A673 (cell line): ENCODE data around the gene C10orf143. TPM values are rescaled to one million over a fixed set of nuclear protein-coding genes. Genes with fewer than 3 reads are reported as not detected.

ENCODE experiments used
- BruUV-seq: library from RNA; stranded (reverse); fragments of 400-500 nt; replicated peaks from 2 replicates; lab custom pipeline; 2021; lab: Mats Ljungman, UMichigan
- CTCF ChIA-PET: fragments of 300-600 bp; sonication (Branson Sonifier 250); formaldehyde crosslinking; loops from one replicate; lab custom pipeline; 2022; ENCODE audit warnings: antibody characterized with exemption; lab: Charles Lee
- POLR2A ChIA-PET: fragments of 300-600 bp; sonication (Branson Sonifier 250); formaldehyde crosslinking; loops from one replicate; lab custom pipeline; 2022; ENCODE audit warnings: antibody characterized with exemption; ENCODE audit not compliant: low non-redundant PET; lab: Charles Lee
- DNase-seq: peaks from one replicate; pipeline ENCODE4 v3.0.0-alpha.2; 2015; ENCODE audit warnings: low spot score
- H3K27ac ChIP-seq: fragments of 200-600 bp; sonication (generic); 2 replicates; pipeline ENCODE4 v1.5.1; 2016; ENCODE audit warnings: mixed run types, low read depth, mild to moderate bottlenecking, mixed read lengths, antibody characterized with exemption, low read length; ENCODE audit not compliant: poor library complexity, severe bottlenecking
- H3K27me3 ChIP-seq: fragments of 200-600 bp; sonication (generic); replicated peaks from 2 replicates; pipeline ENCODE4 v1.6.1; 2017; ENCODE audit warnings: mixed run types, low read depth, mild to moderate bottlenecking, mixed read lengths, antibody characterized with exemption, low read length; ENCODE audit not compliant: insufficient read depth, poor library complexity
- H3K36me3 ChIP-seq: fragments of 200-600 bp; sonication (generic); 2 replicates; pipeline ENCODE4 v1.6.1; 2016; ENCODE audit warnings: mixed run types, mild to moderate bottlenecking, mixed read lengths, antibody characterized with exemption, low read length; ENCODE audit not compliant: insufficient read depth, poor library complexity, severe bottlenecking
- H3K4me1 ChIP-seq: fragments of 200-600 bp; sonication (generic); 2 replicates; pipeline ENCODE4 v1.6.1; 2017; ENCODE audit warnings: mixed run types, mild to moderate bottlenecking, mixed read lengths, antibody characterized with exemption, low read length; ENCODE audit not compliant: insufficient read depth, poor library complexity, severe bottlenecking
- H3K4me3 ChIP-seq: fragments of 200-600 bp; sonication (generic); 2 replicates; pipeline ENCODE4 v1.5.1; 2016; ENCODE audit warnings: low read depth, mixed run types, mild to moderate bottlenecking, mixed read lengths, low read length; ENCODE audit not compliant: poor library complexity, severe bottlenecking
- H3K9me3 ChIP-seq: fragments of 200-600 bp; sonication (generic); 2 replicates; pipeline ENCODE4 v1.6.1; 2016; ENCODE audit warnings: mixed run types, low read depth, mild to moderate bottlenecking, mixed read lengths, antibody characterized with exemption, low read length; ENCODE audit not compliant: poor library complexity, severe bottlenecking
- CTCF ChIP-seq: fragments of 300-800, 200-600 bp; sonication (generic); conservative IDR thresholded peaks from 2 replicates; pipeline ENCODE4 v1.5.1; 2017; ENCODE audit warnings: low read depth, mild to moderate bottlenecking, antibody characterized with exemption, low read length, moderate library complexity, mixed read lengths
- EZH2 ChIP-seq: fragments of 200-600 bp; sonication (generic); IDR thresholded peaks from 2 replicates; pipeline ENCODE4 v1.6.1; 2017; ENCODE audit warnings: borderline replicate concordance, low read depth, mild to moderate bottlenecking, mixed read lengths, antibody characterized with exemption, low read length; ENCODE audit not compliant: poor library complexity, severe bottlenecking
- intact Hi-C: fragments of 100-400 bp; cut with micrococcal nuclease; formaldehyde crosslinking; loops from one replicate; pipeline ENCODE4 v1.10.0; 2022; ENCODE audit not compliant: unreplicated experiment
- total RNA-seq: library from RNA; stranded (reverse); gene quantifications from 2 replicates; pipeline ENCODE4 v1.2.3, GENCODE V29; 2021

The C10orf143 gene
- total RNA-seq, 1 experiment from 2014 or later = 1.8 TPM

GRCh38 chr10:130042381-130042780 is 68.2 kb downstream of the C10orf143 start:
- DNase-seq = no peak
- Histone ChIP-seq H3K4me3 (no peak overlapping the region), H3K9me3 (no peaks in the 10 kb centered on the region), H3K4me1 (no peaks in the 10 kb centered on the region), H3K36me3 (no peaks in the 10 kb centered on the region), H3K27me3 (peaks cover 21% of the 10 kb centered on the region), H3K27ac (no peak overlapping the region)
- no TSS peak for BruUV-seq
- POLR2A ChIA-PET = no interaction called here
- TF ChIP-seq CTCF (no peak), EZH2 (no peak)
- intact Hi-C loops = no loop called here
- CTCF ChIA-PET = no interaction called here

GRCh38 chr10:130041451-130042371 is 68.9 kb downstream of the C10orf143 start:
- H3K27ac ChIP-seq = no peak overlapping the region
- ChIA-PET POLR2A (no interaction called here), CTCF (no interaction called here)
- DNase-seq = no peak
- intact Hi-C loops = no loop called here
- no TSS peak for BruUV-seq
- H3K27me3 ChIP-seq = peaks cover 14% of the 10 kb centered on the region
- TF ChIP-seq EZH2 = no peak
- TF ChIP-seq CTCF = no peak
- H3K36me3 ChIP-seq = no peaks in the 10 kb centered on the region
- no peaks in the 10 kb centered on the region for H3K9me3 ChIP-seq
- H3K4me1 ChIP-seq = no peaks in the 10 kb centered on the region
- no peak overlapping the region for H3K4me3 ChIP-seq

DNA sequence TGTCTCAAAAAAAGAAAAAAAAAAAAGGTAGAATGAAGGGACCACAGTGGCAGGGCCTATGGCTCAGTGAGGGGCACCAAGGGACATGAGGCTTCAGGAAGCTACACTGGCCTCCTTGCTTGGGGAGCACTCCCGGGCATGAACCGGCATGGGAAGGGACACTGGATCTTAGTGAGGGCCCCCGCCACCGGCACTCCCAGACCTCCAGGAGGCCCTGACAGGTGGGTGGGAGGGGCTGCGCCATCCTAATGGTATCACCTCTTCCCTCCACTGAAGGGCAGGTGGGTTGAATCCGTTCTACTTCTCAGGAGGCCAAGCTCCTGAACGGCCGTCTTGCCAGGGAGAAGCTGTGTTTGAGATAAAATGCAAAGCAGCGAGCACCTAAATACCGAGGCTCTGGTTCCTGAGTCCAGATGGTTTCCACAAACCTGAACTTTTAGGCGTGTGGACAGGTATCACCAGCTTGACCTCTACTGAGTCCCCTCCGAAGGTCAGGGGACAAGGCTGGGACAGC is 69.8 kb downstream of the C10orf143 start:
- intact Hi-C loops = no loop called here
- TF ChIP-seq CTCF (no peak), EZH2 (no peak)
- no peaks in the 10 kb centered on the region for H3K36me3 ChIP-seq
- BruUV-seq = no TSS peak
- no peak overlapping the region for H3K27ac ChIP-seq
- no peaks in the 10 kb centered on the region for H3K9me3 ChIP-seq
- ChIA-PET POLR2A (no interaction called here), CTCF (interaction anchor here (0.7 kb wide), 1 partner anchor 69 kb away, joined by 7 read pairs; no protein-coding TSS in a partner anchor)
- no peak for DNase-seq
- no peak overlapping the region for H3K4me3 ChIP-seq
- H3K27me3 ChIP-seq = peaks cover 11% of the 10 kb centered on the region
- H3K4me1 ChIP-seq = no peaks in the 10 kb centered on the region
